IMR-90 (cell line): Measurements from ENCODE around the gene CDK5. TPM values are rescaled to one million over a fixed set of nuclear protein-coding genes. Genes with fewer than 3 reads are reported as not detected.

ENCODE experiments used
- ATAC-seq: fragments of 200-7000 bp; cut with Tn5 transposase; 2 replicates; pipeline ENCODE4 v1.9.1; 2020; ENCODE audit warnings: low read depth, mild to moderate bottlenecking, moderate library complexity
- BruUV-seq: library from RNA; stranded (reverse); fragments of 400-500 nt; replicated peaks from 2 replicates; lab custom pipeline; 2021; lab: Mats Ljungman, UMichigan
- CTCF ChIA-PET: fragments of 300-600 bp; formaldehyde crosslinking; extraction: SDS; loops from one replicate; lab custom pipeline; 2021; ENCODE audit warnings: antibody characterized with exemption; lab: Yijun Ruan, JAX
- POLR2A ChIA-PET: fragments of 300-600 bp; sonication (Branson Sonifier 250); formaldehyde crosslinking; loops from one replicate; lab custom pipeline; 2022; ENCODE audit warnings: antibody characterized with exemption; ENCODE audit not compliant: unreplicated experiment; lab: Charles Lee
- DNase-seq: peaks from one replicate; pipeline ENCODE4 v3.0.0; 2013
- H2AFZ ChIP-seq: replicated peaks from 2 replicates; pipeline ENCODE3; 2013; ENCODE audit warnings: low read length, mild to moderate bottlenecking; ENCODE audit not compliant: poor library complexity
- H2AK5ac ChIP-seq: 2 replicates; pipeline ENCODE4 v1.6.1; 2013; ENCODE audit warnings: low read depth, low read length, inconsistent platforms
- H2AK9ac ChIP-seq: replicated peaks from 2 replicates; pipeline ENCODE3; 2013; ENCODE audit warnings: mild to moderate bottlenecking, low read depth, low read length, moderate library complexity; ENCODE audit not compliant: poor library complexity
- H2BK120ac ChIP-seq: 2 replicates; pipeline ENCODE4 v1.6.1; 2013; ENCODE audit warnings: low read depth, low read length, inconsistent platforms
- H2BK15ac ChIP-seq: 3 replicates; pipeline ENCODE4 v1.6.1; 2013; ENCODE audit warnings: low read depth, low read length, inconsistent platforms
- H2BK20ac ChIP-seq: 2 replicates; pipeline ENCODE4 v1.6.1; 2013; ENCODE audit warnings: low read depth, mild to moderate bottlenecking, inconsistent platforms, low read length, moderate library complexity
- H2BK5ac ChIP-seq: 2 replicates; pipeline ENCODE4 v1.6.1; 2013; ENCODE audit warnings: mild to moderate bottlenecking, low read depth, low read length, inconsistent platforms; ENCODE audit not compliant: poor library complexity, severe bottlenecking
- H3K14ac ChIP-seq: replicated peaks from 2 replicates; pipeline ENCODE4 v1.6.1; 2013; ENCODE audit warnings: low read depth, low read length, inconsistent platforms
- H3K18ac ChIP-seq: 2 replicates; pipeline ENCODE4 v1.6.1; 2013; ENCODE audit warnings: low read depth, low read length, control low read depth
- H3K23ac ChIP-seq: 2 replicates; pipeline ENCODE4 v1.6.1; 2013; ENCODE audit warnings: low read depth, low read length, inconsistent platforms
- H3K27ac ChIP-seq: 2 replicates; pipeline ENCODE4 v1.5.1; 2013; ENCODE audit warnings: mild to moderate bottlenecking, control low read depth, low read length; ENCODE audit not compliant: insufficient read depth
- H3K27me3 ChIP-seq: 2 replicates; pipeline ENCODE4 v1.6.1; 2013; ENCODE audit warnings: low read length; ENCODE audit not compliant: control insufficient read depth, insufficient read depth
- H3K36me3 ChIP-seq: 2 replicates; pipeline ENCODE4 v1.6.1; 2013; ENCODE audit warnings: low read length, mixed read lengths; ENCODE audit not compliant: control insufficient read depth, insufficient read depth
- H3K4ac ChIP-seq: 2 replicates; pipeline ENCODE4 v1.6.1; 2013; ENCODE audit warnings: low read depth, low read length, inconsistent platforms
- H3K4me1 ChIP-seq: 2 replicates; pipeline ENCODE4 v1.6.1; 2013; ENCODE audit warnings: low read length, mixed read lengths; ENCODE audit not compliant: control insufficient read depth, insufficient read depth
- H3K4me2 ChIP-seq: 2 replicates; pipeline ENCODE4 v1.6.1; 2013; ENCODE audit warnings: low read depth, mild to moderate bottlenecking, control low read depth, low read length, moderate library complexity
- H3K4me3 ChIP-seq: 2 replicates; pipeline ENCODE4 v1.5.1; 2013; ENCODE audit warnings: low read depth, mild to moderate bottlenecking, control low read depth, low read length, moderate library complexity; ENCODE audit not compliant: insufficient read depth
- H3K56ac ChIP-seq: 2 replicates; pipeline ENCODE4 v1.6.1; 2013; ENCODE audit warnings: low read length, inconsistent platforms; ENCODE audit not compliant: insufficient read depth; ENCODE audit errors: extremely low read depth
- H3K79me1 ChIP-seq, 2 experiments: 2 replicates each; pipeline ENCODE4 v1.6.1; 2013; ENCODE audit warnings: low read length in 2 of 2, inconsistent platforms in 1 of 2, low read depth in 1 of 2
- H3K9ac ChIP-seq: 2 replicates; pipeline ENCODE4 v1.6.1; 2013; ENCODE audit warnings: low read depth, low read length, control low read depth
- H3K9me1 ChIP-seq: 2 replicates; pipeline ENCODE4 v1.6.1; 2013; ENCODE audit warnings: low read length, inconsistent platforms; ENCODE audit not compliant: insufficient read depth
- H3K9me3 ChIP-seq: 2 replicates; pipeline ENCODE4 v1.6.1; 2013; ENCODE audit warnings: low read length; ENCODE audit not compliant: control insufficient read depth, insufficient read depth
- H4K20me1 ChIP-seq: 2 replicates; pipeline ENCODE4 v1.6.1; 2013; ENCODE audit warnings: low read length, inconsistent platforms; ENCODE audit not compliant: insufficient read depth
- H4K5ac ChIP-seq: 2 replicates; pipeline ENCODE4 v1.6.1; 2013; ENCODE audit warnings: mild to moderate bottlenecking, low read depth, low read length, control low read depth
- H4K8ac ChIP-seq, 2 experiments: 2 replicates each; pipeline ENCODE4 v1.6.1; 2013; ENCODE audit warnings: low read depth in 2 of 2, low read length in 2 of 2, control low read depth in 1 of 2, inconsistent platforms in 1 of 2
- H4K91ac ChIP-seq: 2 replicates; pipeline ENCODE4 v1.6.1; 2013; ENCODE audit warnings: low read depth, low read length, inconsistent platforms; ENCODE audit not compliant: insufficient read depth
- BHLHE40 ChIP-seq: fragments of 150-350 bp; IDR thresholded peaks from 2 replicates; pipeline ENCODE4 v1.6.1; 2016; ENCODE audit warnings: mild to moderate bottlenecking, low read depth, low read length
- CTCF ChIP-seq: conservative IDR thresholded peaks from 2 replicates; pipeline ENCODE4 v1.5.1; 2012; ENCODE audit warnings: mild to moderate bottlenecking, low read depth, low read length, improper control_type of control experiment
- FOS ChIP-seq: fragments of 150-350 bp; IDR thresholded peaks from 2 replicates; pipeline ENCODE4 v1.6.1; 2016; ENCODE audit warnings: low read depth, low read length
- MXI1 ChIP-seq: IDR thresholded peaks from 2 replicates; pipeline ENCODE4 v1.6.1; 2012; ENCODE audit warnings: low read depth, mild to moderate bottlenecking, low read length, moderate library complexity, borderline replicate concordance
- WGBS, 2 experiments: methylation state at CpG; one replicate each; pipeline versions ENCODE4 v1.1.5 to v1.1.7; 2013; ENCODE audit warnings: missing lambda C conversion rate in 2 of 2; ENCODE audit not compliant: insufficient read length in 1 of 2; ENCODE audit errors: extremely low coverage in 2 of 2; 5-methylcytosine and 5-hydroxymethylcytosine counted together
- dilution Hi-C: fragments of 300-500 bp; cut with HindIII; formaldehyde crosslinking; loops from one replicate; pipeline ENCODE4 v1.14.3; 2018; ENCODE audit warnings: low sequenced_read_pairs; ENCODE audit not compliant: unreplicated experiment
- in situ Hi-C: fragments of 300-500 bp; cut with MboI; formaldehyde crosslinking; loops from 3 replicates; pipeline ENCODE4 v1.14.3; 2019; ENCODE audit warnings: low sequenced_read_pairs, inconsistent platforms, mixed read lengths
- intact Hi-C: fragments of 100-400 bp; cut with micrococcal nuclease; formaldehyde crosslinking; loops from 2 replicates; pipeline ENCODE4 v1.10.0; 2022
- polyA plus RNA-seq, 3 experiments: library from polyadenylated mRNA; depleted of rRNA; stranded (reverse); fragments of >200 nt; gene quantifications; 2 replicates each; pipeline ENCODE4 v1.2.3, GENCODE V29; 2012; ENCODE audit warnings: low replicate concordance in 1 of 3
- total RNA-seq: library from RNA; depleted of rRNA; stranded (reverse); fragments of >200 nt; gene quantifications from 2 replicates; pipeline ENCODE4 v1.2.3, GENCODE V29; 2012

The CDK5 gene
- total and polyA plus RNA-seq, 2 of the 4 experiments (the other 2 are of a cell fraction), result 22.4 to 34.8 TPM

DNA sequence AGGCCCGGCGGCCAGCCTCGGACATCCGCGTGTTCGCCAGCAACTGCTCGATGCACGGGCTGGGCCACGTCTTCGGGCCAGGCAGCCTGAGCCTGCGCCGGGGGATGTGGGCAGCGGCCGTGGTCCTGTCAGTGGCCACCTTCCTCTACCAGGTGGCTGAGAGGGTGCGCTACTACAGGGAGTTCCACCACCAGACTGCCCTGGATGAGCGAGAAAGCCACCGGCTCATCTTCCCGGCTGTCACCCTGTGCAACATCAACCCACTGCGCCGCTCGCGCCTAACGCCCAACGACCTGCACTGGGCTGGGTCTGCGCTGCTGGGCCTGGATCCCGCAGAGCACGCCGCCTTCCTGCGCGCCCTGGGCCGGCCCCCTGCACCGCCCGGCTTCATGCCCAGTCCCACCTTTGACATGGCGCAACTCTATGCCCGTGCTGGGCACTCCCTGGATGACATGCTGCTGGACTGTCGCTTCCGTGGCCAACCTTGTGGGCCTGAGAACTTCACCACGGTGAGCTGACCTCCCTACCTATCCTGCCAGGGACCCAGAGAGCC, 8.7 kb downstream of the CDK5 start:
- H3K23ac ChIP-seq, result no peak overlapping the region
- DNase-seq (no peak), ATAC-seq (no peak)
- H3K4me3 ChIP-seq, result no peak overlapping the region
- no peak overlapping the region for H3K14ac ChIP-seq
- H3K9me1 ChIP-seq, result peaks cover 6% of the 10 kb centered on the region; the same call in 1 of the 2 replicates
- no peaks in the 10 kb centered on the region; the same call in 1 of the 2 replicates for H3K27me3 ChIP-seq
- POLR2A ChIA-PET, result no interaction called here
- dilution Hi-C loops, result no loop called here
- H3K4ac ChIP-seq, result no peak overlapping the region
- no peak overlapping the region for H2AFZ ChIP-seq
- no peak overlapping the region for H2BK15ac ChIP-seq
- H3K9ac ChIP-seq, result no peak overlapping the region
- H3K56ac ChIP-seq, result no peak overlapping the region
- peaks cover 11% of the 10 kb centered on the region; the same call in 1 of the 2 replicates for H3K4me1 ChIP-seq
- H2BK120ac ChIP-seq, result no peak overlapping the region
- no peaks in the 10 kb centered on the region for H3K79me1 ChIP-seq
- peaks cover 18% of the 10 kb centered on the region for H4K20me1 ChIP-seq
- H2BK5ac ChIP-seq, result no peak overlapping the region
- H4K8ac ChIP-seq, result no peak overlapping the region
- H3K36me3 ChIP-seq, result peaks cover 5% of the 10 kb centered on the region; the same call in 1 of the 2 replicates
- in situ Hi-C loops, result no loop called here
- H2AK9ac ChIP-seq, result no peak overlapping the region
- H4K91ac ChIP-seq, result no peak overlapping the region
- intact Hi-C loops, result no loop called here
- H4K5ac ChIP-seq, result no peak overlapping the region
- H2AK5ac ChIP-seq, result no peak overlapping the region
- no peak overlapping the region for H3K4me2 ChIP-seq
- no peak for TF ChIP-seq CTCF
- no peak for TF ChIP-seq MXI1
- no peak for TF ChIP-seq FOS
- no peak for TF ChIP-seq BHLHE40
- CTCF ChIA-PET, result no interaction called here
- H3K18ac ChIP-seq, result no peak overlapping the region
- no peak overlapping the region for H2BK20ac ChIP-seq
- BruUV-seq, result no TSS peak
- no peaks in the 10 kb centered on the region for H3K9me3 ChIP-seq
- no peak overlapping the region for H3K27ac ChIP-seq
- WGBS, 2 experiments, result 97% methylated on average over 14 of the region's 38 CpGs; no CpG with 5 or more reads in 1 of the 2 experiments
